GM18858 (cell line): ENCODE measurements around the gene PRR20G.
"Not testable (repeated sequence)": the region's sequence is repeated elsewhere in the genome, so short reads cannot be mapped to it uniquely, and the experiment has no call there.

Experiments used
- ATAC-seq: cut with Tn5 transposase; IDR thresholded peaks from one replicate; pipeline ENCODE4 v1.9.1; 2021; ENCODE audit not compliant: unreplicated experiment

Gene PRR20G

DNA sequence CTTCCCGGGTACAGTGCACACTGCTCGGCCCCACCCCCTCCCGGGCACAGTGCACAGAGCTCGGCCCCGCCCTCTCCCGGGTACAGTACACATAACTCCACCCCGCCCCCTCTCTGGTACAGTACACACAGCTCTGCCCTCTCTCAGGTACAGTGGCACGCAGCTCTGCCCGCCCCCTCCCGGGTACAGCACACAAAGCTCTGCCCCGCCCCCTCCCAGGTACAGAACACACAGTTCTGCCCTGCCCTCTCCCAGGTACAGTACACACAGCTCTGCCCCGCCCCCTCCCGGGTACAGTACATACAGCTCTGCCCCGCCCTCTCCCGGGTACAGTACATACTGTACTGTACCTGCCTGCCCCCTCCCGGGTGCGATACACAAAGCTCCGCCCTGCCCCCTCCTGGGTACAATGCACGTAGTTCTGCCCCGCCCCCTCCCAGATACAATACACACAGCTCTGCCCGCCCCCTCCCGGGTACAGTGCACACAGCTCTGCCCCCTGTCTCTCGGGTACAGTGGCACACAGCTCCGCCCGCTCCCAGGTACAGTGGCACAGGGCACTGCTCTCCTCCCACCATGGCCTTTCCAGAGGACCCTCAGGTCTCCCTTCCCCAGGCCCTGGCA lies 16.4 kb upstream of the PRR20G start:
- ATAC-seq: no peak

DNA sequence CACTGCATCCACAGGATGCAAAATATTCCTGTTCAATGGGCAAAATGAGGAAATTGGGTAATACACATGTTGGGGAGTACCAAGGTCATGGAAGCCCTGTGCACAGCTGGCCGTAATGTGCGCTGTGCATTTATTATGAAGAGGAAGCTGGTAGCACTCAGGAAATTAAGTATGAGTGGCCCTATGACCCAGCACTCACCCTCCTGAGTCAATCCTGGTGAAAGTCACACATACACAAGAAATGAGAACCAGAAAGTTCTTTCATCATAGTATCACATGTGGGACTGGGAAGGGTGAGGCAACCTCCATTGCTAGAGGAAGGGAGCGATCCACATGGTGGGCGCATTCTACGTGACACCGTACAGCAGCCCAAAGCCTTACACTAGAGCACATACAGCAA lies 11.4 kb upstream of the PRR20G start:
- ATAC-seq: no peak

DNA sequence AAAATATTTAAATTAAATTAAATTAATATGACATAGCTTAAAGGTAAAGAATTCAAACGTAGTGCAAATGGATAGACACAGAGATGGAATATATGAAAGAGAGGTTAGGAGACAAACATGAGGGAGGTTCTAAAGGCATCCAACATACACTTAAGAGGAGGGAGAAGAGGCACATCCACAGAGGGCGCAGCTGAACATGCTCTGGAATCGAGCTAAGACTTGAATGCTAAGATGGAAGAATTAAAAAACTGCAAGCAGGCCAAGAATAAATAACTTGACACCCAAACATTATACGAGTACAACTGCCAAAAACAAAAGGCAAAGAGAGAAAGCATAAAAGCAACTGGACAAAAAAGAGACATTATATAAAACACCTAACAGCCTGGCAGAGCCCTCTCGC lies 9.1 kb upstream of the PRR20G start:
- ATAC-seq: no peak

DNA sequence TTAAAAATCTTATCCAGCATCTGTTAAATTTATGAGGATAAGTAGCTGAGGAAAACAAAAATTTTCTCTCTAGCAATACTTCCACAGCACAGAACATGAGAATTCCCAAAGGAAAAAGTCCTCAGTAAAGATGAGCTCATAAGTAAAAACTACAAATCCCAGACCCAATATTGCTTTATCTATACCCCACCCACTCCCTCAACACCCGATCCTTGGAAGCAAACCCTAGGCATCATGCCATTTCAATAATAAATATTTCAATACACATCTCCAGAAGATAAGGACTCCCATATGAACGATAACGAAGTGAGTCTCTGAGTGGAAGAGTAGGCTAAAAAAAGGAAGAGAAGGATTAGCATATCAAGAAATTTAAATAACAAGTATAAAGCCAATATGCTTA lies 8.3 kb upstream of the PRR20G start:
- no peak for ATAC-seq

DNA sequence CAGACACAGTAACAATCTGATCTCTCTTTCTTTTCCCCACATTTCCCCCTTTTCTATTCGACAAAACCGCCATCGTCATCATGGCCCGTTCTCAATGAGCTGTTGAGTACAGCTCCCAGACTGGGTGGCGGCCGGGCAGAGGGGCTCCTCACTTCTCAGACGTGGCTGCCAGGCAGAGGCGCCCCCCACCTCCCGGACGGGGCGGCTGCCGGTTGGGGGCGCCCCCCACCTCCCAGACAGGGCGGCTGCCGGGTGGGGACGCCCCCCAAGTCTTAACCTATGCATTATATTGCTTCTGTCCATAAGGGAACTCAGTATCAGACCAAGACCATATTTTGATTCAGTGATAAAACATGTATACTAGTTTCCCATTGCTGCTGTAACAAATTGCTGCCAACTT lies 5.8 kb upstream of the PRR20G start:
- not testable (repeated sequence) for ATAC-seq

DNA sequence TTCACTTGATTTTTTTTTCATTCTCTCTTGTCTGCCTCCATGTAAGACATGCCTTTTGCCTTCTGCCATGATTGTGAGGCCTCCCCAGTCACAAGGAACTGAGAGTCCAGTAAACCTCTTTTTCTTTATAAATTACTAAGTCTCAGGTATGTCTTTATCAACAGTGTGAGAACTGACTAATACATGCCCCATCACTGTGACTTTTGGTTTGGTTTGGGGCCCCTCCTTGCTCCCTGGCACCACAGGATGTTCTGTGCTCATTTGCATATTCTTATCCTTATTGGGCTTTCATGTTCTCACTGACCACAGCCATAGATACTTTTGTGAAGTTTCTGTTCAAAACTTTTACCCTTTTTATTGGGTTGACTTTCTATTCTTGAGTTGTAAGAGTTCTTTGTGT lies 3.8 kb upstream of the PRR20G start:
- ATAC-seq: no peak

DNA sequence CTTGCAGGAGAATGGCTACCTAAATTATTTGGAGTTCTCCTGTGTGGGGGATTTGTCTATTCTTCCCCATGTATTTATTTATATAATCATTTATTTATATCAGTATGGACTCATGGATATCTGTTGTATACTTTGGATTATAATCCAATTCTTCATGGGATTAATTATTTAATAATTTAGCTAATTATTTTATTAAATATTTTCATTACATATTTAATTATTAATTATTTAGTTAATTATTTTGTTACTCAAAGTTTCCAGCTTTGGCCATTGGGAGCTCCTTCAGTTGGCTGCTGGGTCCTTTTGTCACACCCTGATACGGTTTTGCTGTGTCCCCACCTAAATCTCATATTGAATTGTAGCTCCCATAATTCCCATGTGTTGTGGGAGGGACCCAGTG lies 3.3 kb upstream of the PRR20G start:
- ATAC-seq: no peak

DNA sequence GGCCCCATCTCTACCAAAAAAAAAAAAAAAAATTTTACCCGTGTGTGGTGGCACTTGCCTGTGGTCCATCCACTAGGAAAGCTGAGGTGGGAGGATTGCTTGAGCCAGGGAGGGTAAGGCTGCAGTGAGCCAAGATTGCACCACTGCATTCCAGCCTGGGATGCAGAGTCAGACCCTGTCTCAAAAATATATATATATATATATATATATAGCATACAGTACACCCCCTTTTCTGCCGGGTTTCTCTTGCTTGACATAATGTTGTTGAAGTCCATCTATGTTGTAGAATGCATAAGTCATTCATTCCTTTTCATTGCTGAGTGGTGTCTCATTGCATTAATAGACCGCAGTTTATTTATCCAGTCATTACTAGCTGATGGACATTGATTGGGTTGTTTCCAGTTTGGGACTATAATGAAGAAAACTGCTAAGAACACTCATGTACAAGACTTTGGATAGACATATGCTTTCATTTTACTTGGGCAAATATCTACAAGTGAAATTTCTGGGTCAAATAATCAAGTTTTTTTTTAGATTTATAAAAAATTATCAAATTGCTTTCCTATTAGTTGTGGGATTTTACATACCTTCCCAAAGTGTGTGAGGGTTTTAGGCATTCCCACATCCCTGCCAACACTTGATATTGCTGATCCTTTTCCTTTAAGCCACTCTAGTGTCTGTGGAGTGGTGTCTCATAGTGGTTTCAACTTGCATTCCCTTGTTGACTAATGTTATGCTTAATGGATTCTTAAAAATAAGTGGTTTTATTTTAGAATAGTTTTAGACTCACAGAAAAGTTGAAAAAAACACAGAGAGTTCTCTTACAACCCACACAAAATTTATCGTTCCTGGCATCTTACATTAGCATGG lies 2.1 kb upstream of the PRR20G start:
- no peak for ATAC-seq

DNA sequence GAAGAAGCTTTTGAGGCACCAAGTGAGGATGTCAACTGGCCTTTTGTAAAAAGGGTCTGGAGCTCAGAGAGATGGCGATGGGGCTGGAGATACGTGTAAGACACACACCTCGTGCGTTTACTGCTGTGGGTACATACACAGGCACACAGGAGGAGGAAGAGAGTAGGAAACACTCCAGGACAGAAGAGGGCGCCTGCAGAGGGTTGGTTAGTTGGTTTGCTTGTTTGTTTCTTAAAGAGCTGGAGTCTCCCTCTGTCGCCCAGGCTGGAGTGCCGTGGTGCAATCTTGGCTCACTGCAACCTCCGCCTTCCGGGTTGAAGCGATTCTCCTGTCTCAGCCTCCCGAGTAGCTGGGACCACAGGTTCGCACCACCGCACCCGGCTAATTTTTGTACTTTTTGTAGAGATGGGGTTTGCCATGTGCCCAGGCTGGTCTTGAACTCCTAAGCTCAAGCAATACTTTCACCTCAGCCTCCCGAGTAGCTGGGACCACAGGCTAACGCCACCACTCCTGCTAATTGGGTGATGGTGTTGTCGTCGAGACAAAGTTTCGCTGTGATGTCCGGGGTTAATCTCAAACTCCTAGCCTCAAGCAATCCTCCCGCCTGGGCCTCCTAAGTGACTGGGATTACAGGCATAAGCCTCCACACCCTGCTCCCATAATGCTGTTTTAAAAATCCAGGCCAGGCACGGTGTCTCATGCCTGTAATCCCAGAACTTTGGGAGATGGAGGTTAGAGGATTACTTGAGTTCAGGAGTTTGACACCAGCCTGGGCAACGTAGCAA lies 1.3 kb upstream of the PRR20G start:
- no peak for ATAC-seq

DNA sequence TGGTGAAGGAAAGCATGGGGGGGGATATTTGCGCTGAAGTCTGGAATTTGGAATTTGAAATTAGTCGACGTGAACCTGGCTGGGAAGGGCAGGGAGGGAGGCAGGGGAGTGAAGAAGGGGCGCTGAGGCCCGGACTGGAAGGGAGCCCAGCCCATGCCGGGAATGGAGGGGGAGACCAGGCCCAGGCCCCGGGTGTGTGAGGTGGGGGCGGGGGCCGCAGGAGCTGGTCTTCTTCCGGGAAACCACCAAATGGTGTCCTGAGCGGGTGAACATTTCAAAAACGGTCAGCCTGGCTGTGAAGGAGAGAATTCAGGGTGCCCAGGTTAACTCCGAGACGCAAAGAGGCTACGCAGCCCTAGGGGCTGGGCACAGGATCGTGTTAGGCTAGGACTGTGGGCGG lies 497 bp upstream of the PRR20G start:
- no peak for ATAC-seq

DNA sequence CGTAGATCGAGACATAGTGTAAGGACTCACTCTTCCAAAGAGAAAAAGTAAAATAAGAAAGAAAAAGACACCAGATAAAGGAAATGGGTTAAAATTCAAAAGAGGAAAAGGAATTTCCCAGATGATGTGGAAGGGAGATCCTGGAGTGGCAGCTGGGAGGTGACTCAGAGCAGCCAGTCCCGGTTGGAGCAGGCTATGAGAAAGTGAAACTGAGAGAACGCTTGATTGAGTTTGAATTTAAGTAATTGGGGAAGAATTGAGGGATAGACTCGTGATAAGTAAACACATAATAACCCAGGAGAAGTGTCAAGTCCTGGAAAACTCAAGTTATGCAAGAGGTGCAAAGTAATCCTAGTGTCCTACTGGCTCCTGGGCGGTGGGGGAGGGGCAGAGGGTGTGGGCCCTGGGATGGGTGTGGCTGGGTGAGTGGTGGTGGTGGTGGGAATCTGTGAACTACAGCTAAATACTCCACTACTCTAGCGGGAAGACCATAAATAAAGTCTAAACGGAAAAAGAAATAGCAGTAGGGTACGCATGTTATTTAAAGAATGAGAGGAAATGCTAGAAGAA lies 1.2 kb downstream of the PRR20G start:
- ATAC-seq: no peak

DNA sequence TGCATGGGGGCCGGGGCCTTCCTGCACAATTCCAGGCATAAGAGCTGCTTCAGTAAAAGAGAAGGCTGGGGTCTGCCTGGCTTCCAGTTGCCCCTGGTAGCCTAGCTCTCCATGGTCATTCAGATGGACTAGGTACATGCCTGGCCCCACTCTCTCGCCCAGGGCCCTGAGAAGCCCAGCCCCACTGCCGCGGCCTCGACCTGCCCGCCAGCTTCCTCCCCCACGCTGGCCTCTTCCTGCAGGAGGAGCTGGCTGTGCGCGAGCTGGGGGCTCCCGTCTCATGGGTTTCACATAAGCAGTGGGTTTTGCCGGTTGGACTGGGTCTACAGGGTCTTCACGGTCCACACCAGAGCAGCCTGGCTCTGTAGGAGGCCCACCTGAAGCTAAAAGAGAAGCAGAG lies 3.6 kb downstream of the PRR20G start:
- no peak for ATAC-seq

DNA sequence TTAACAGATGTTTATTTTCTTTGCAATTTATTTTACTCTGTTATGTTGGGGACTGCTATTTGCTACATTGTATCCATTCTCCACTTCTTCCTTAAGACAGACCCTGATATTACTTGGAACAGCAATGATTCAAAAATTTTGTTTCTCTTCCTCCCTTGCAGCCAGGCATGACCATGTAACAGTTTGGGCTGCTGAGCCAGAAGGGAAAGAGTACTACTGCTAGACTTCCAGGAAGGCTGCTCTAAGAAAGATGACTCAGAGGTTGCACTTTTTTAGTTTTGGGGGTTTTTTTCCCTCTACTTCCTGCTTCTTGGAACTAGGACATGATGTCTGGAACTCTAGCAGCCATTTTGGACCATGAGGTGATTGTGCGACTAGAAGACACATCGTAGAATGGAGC lies 10.3 kb downstream of the PRR20G start:
- no peak for ATAC-seq

DNA sequence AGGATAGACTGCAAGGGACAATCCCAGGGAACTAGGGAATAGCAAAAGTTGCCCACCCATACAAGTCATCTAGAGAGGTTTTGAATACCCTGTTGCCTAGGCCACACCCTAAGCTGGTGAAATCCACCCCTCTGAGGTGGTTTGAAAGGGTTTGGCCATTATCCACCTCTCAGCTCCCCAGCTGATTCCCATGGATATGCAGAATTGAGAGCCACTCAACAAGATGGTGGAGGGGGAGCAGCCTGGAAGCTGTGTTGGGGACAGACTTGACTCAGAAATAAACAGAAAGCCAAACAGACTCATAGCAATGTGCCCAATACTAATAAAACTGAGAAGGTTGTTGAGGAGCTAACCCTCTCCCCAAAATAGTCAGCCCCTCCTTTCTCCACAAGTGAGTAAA lies 10.9 kb downstream of the PRR20G start:
- no peak for ATAC-seq

DNA sequence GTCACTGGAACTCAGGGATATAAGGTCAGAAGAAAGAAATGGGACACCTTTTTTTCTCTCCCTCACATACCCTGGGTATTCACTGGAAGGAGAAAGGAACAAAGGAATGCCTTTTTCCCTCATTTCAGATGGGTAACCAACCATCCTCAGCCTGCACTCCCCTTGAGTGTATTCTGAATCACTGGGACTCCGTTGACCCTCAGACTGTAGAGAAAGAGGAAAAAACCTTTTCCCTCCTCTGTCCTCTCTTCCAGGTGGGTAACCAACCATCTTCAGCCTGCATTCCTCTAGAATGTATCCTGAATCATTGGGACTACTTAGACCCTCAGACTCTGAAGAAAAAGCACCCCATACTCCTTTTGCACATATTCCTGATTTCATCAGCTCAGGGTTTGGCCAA lies 11.4 kb downstream of the PRR20G start:
- ATAC-seq: no peak

DNA sequence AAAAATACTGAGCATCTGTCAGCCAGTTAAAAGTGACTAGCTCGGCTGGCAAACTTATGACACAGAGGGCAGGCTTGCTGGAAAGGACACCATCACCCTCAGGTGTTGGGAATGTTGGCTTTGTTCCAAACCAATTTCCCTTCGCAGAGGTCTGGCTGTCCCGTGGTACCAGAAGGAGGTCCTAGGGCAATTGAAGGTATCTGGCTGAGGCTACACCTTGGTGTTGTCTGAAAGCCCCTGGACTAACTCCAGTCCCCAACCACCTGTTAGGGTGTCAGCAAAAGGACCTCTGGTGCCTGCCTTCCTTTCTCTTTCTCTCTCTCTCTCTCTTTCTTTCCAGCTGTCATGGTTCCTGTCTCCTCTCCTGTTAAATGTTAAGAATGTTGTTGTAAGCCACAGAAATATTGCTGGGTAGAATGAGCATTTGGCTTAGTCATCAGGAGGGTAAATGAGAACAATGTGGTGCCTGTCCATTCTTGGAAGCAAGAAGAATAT lies 12.5 kb downstream of the PRR20G start:
- ATAC-seq: no peak

DNA sequence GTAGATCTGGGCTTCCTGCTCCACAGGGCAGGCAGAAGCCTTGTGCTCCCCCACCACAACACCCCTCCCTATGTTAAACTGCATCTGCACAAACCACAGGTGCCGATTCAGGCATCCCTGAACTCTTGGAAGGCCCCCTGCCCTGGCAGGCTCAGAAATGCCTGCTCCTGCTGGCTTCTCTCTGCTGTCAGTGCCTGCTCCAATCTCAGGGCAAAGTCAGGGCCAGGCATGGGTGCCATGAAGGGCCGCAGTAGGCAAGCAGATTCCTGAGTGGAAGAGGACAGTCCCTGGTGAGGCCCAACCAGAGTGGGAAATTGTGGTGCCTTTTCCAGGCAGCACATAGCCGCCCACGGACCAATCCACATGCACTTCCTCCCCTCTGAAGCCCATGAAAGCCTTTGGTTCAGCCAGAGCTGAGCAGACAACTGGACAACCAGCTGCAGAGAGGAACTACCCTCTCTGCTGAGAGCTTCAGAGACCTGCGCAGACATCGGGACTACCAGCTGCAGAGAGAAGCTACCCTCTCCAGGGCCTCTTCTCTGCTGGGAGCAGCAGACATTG lies 13.6 kb downstream of the PRR20G start:
- no peak for ATAC-seq

DNA sequence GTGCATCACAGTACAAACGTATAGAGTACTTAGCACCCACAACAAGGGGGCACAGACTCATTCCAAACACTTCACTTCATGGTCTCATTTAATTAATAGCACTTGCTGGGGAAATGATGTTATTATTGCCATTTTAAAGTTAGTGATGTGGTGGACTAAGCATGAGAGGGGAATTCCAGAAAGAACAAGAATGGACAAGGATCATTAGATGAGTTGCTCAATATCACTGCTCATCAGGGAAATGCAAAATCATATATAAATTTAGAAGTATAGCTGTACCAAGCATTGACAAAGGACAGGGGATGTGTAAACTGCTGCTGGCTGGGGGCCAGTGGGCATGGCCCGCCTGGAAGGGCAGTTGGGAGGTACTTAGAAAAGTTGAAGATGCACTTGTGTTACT lies 14.6 kb downstream of the PRR20G start:
- ATAC-seq: no peak

DNA sequence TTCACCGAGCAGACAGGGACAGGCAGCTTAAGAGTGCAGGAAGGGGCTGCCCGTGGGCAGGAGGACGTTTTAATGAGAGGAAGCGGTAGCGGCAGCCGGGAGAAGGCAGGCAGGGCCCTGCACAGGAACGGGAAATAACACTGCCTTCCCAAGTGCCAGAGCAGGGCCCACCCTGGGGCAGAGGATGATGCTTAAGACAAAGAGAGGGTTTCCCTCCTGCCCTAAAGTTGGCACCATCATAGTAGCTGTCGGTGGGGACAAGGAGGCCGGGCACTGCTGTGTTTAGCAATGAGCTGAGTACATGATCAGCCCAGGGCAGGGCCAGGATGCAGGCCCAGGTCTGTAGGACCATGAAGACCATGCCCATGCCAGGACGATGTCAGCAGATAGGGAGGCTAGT lies 21.7 kb downstream of the PRR20G start:
- no peak for ATAC-seq

DNA sequence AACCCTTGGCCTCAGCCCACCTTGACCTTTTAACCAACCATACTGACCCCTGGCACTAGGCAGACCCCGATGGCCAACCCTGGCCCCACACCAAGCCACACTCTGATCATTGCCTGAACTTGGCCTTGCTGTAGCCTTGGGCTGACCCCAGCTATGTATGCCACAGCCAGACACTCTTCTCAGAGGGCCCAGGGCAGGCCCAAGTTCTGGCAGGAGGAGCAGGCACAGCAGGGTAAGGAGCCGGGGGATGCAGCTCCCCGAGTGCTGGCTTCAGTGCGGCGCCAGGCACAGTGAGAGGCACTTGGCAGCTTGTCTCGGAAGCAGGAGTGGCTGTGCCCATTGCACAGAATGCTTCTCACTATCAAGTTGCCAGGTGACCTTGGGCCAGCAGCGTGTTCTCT lies 22.3 kb downstream of the PRR20G start:
- no peak for ATAC-seq
